OCI-LY7 (cell line): ENCODE results near the gene ICOS.

Experiments used
- EZH2phosphoT487 ChIP-seq: fragments of 200-600 bp; sonication (generic); IDR thresholded peaks from 2 replicates; pipeline ENCODE4 v1.6.1; 2018; ENCODE audit warnings: low read depth, borderline replicate concordance, mild to moderate bottlenecking, mixed run types, antibody characterized with exemption, low read length, moderate library complexity, mixed read lengths
- TF ChIP-seq, protein P1 (sequence below): fragments of 200-600 bp; sonication (generic); conservative IDR thresholded peaks from 2 replicates; pipeline ENCODE4 v1.5.1; 2014; ENCODE audit warnings: mild to moderate bottlenecking, antibody characterized with exemption, low read length, moderate library complexity, mixed read lengths

DNA sequence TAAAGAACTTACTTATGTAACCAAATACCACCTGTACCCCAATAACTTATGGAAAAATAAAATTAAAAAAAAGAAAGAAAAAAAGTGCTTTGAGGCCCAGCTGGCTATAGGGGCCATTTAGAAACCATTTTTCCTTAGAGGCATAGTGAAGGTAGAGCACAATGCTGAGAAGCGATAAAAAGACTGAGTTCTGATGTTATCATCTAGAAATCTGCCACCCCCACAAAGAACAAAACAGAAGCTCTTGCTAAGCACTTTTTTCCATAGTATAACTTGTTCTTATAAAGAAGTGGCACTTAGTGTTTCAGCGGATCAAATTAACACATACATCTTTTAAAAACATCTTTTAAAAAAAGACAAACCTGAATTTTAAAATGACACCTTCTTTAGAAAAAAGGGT, 51.4 kb downstream of the ICOS start:
- TF ChIP-seq, protein P1, sequence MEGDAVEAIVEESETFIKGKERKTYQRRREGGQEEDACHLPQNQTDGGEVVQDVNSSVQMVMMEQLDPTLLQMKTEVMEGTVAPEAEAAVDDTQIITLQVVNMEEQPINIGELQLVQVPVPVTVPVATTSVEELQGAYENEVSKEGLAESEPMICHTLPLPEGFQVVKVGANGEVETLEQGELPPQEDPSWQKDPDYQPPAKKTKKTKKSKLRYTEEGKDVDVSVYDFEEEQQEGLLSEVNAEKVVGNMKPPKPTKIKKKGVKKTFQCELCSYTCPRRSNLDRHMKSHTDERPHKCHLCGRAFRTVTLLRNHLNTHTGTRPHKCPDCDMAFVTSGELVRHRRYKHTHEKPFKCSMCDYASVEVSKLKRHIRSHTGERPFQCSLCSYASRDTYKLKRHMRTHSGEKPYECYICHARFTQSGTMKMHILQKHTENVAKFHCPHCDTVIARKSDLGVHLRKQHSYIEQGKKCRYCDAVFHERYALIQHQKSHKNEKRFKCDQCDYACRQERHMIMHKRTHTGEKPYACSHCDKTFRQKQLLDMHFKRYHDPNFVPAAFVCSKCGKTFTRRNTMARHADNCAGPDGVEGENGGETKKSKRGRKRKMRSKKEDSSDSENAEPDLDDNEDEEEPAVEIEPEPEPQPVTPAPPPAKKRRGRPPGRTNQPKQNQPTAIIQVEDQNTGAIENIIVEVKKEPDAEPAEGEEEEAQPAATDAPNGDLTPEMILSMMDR, result no peak
- no peak for TF ChIP-seq EZH2phosphoT487
